AG04449 (cell line): ENCODE measurements around the gene KRTAP1-4.

Experiments used
- CTCF ChIA-PET: fragments of 350-600 bp; formaldehyde crosslinking; extraction: SDS; loops from one replicate; lab custom pipeline; 2021; ENCODE audit warnings: antibody characterized with exemption; lab: Yijun Ruan, JAX
- POLR2A ChIA-PET: fragments of 400-600, 350-600 bp; formaldehyde crosslinking; extraction: SDS; loops from one replicate; lab custom pipeline; 2020; ENCODE audit warnings: antibody characterized with exemption, inconsistent platforms; lab: Yijun Ruan, JAX
- DNase-seq: peaks from one replicate; pipeline ENCODE4 v3.0.0-alpha.2; 2010; ENCODE audit warnings: low read depth, low spot score
- H3K4me3 ChIP-seq: 2 replicates; pipeline ENCODE4 v1.5.1; 2011; ENCODE audit warnings: low read depth, mild to moderate bottlenecking, control low read depth, low read length
- CTCF ChIP-seq: IDR thresholded peaks from one replicate; pipeline ENCODE4 v1.5.1; 2011; ENCODE audit warnings: mild to moderate bottlenecking, moderate library complexity, low read length, control low read depth, inconsistent platforms; ENCODE audit not compliant: insufficient read depth; ENCODE audit errors: missing control alignments

The KRTAP1-4 gene

GRCh38 chr17:41029633-41030245 lies at the start of gene KRTAP1-4:
TSS of gene KRTAP1-4 (minus strand) at chr17:41030195. CDS start at chr17:41030078, 117 bp downstream.
- ChIA-PET POLR2A (no interaction called here), CTCF (interaction anchor here (1.1 to 2.1 kb wide), 6 partner anchors 9 to 519 kb away, joined by 4 to 10 read pairs (median 4); no protein-coding TSS in a partner anchor)
- TF ChIP-seq CTCF, result no peak
- H3K4me3 ChIP-seq, result no peak within 1 kb of the TSS
- DNase-seq, result no peak

GRCh38 chr17:41076788-41077187 lies 46.8 kb upstream of the KRTAP1-4 start:
- POLR2A ChIA-PET, result no interaction called here
- CTCF ChIA-PET, result no interaction called here
- TF ChIP-seq CTCF, result no peak
- no peak for DNase-seq
- H3K4me3 ChIP-seq, result no peak overlapping the region

GRCh38 chr17:41073676-41074075 lies 43.7 kb upstream of the KRTAP1-4 start:
- CTCF ChIA-PET, result interaction anchor here (1.3 to 1.6 kb wide), 2 partner anchors 475 to 593 kb away, joined by 3 to 6 read pairs; no protein-coding TSS in a partner anchor
- H3K4me3 ChIP-seq, result no peak overlapping the region
- POLR2A ChIA-PET, result no interaction called here
- TF ChIP-seq CTCF, result no peak
- DNase-seq, result no peak

- ChIA-PET CTCF (interaction anchor here (2.0 kb wide), 1 partner anchor 477 kb away, joined by 10 read pairs; no protein-coding TSS in a partner anchor), POLR2A (no interaction called here)
- no peak for DNase-seq
- no peak for TF ChIP-seq CTCF
- H3K4me3 ChIP-seq, result no peak overlapping the region
Measured at GRCh38 chr17:41071606-41072360, 41.8 kb upstream of the KRTAP1-4 start.

GRCh38 chr17:41069031-41069430 lies 39.0 kb upstream of the KRTAP1-4 start:
- CTCF ChIA-PET, result no interaction called here
- POLR2A ChIA-PET, result no interaction called here
- TF ChIP-seq CTCF, result no peak
- H3K4me3 ChIP-seq, result no peak overlapping the region
- DNase-seq, result no peak

- DNase-seq, result no peak
- no peak for TF ChIP-seq CTCF
- ChIA-PET POLR2A (interaction anchor here (1.2 kb wide), 1 partner anchor 157 kb away, joined by 7 read pairs; no protein-coding TSS in a partner anchor), CTCF (interaction anchor here (1.0 kb wide), 1 partner anchor 158 kb away, joined by 3 read pairs; no protein-coding TSS in a partner anchor)
- H3K4me3 ChIP-seq, result no peak overlapping the region
Measured at GRCh38 chr17:41067281-41067680, 37.3 kb upstream of the KRTAP1-4 start.
